Osteocyte (in vitro differentiated cells): Measurements from ENCODE around the gene PLET1. TPM values are rescaled to one million over a fixed set of nuclear protein-coding genes. Genes with fewer than 3 reads are reported as not detected.
A peak's percentile ranks its signal among the peaks of the same experiment; 100 is the strongest.

ENCODE experiments used
- DNase-seq: peaks from one replicate; pipeline ENCODE4 v3.0.0; 2021; ENCODE audit warnings: mixed read lengths; ENCODE audit not compliant: unreplicated experiment; ENCODE audit errors: extremely low spot score
- H3K27ac Mint-ChIP-seq: one replicate; pipeline ENCODE4 v1.8.0; 2021; ENCODE audit warnings: mild to moderate bottlenecking, mixed read lengths; ENCODE audit not compliant: unreplicated experiment
- H3K27me3 Mint-ChIP-seq: one replicate; pipeline ENCODE4 v1.8.0; 2021; ENCODE audit warnings: mixed read lengths; ENCODE audit not compliant: unreplicated experiment
- H3K36me3 Mint-ChIP-seq: one replicate; pipeline ENCODE4 v1.8.0; 2021; ENCODE audit warnings: mixed read lengths; ENCODE audit not compliant: unreplicated experiment
- H3K4me1 Mint-ChIP-seq: one replicate; pipeline ENCODE4 v1.8.0; 2021; ENCODE audit warnings: mixed read lengths; ENCODE audit not compliant: unreplicated experiment
- H3K4me3 Mint-ChIP-seq: one replicate; pipeline ENCODE4 v1.8.0; 2021; ENCODE audit warnings: mild to moderate bottlenecking, moderate library complexity, mixed read lengths; ENCODE audit not compliant: unreplicated experiment
- H3K9me3 Mint-ChIP-seq: one replicate; pipeline ENCODE4 v1.8.0; 2021; ENCODE audit warnings: mixed read lengths; ENCODE audit not compliant: unreplicated experiment
- CTCF ChIP-seq: fragments of 200-600 bp; sonication (generic); IDR thresholded peaks from 2 replicates; pipeline ENCODE4 v1.5.0; 2021; ENCODE audit warnings: antibody characterized with exemption, mild to moderate bottlenecking, moderate library complexity
- total RNA-seq: library from RNA; stranded (reverse); gene quantifications from 2 replicates; pipeline ENCODE4 v1.2.1, GENCODE V29; 2021

Gene PLET1
- total RNA-seq, 1 donor from 2014 or later, result not detected

- no peak overlapping the region for H3K27ac Mint-ChIP-seq
- no peaks in the 10 kb centered on the region for H3K27me3 Mint-ChIP-seq
- H3K4me1 Mint-ChIP-seq, result peaks cover 14% of the 10 kb centered on the region
- H3K4me3 Mint-ChIP-seq, result no peak overlapping the region
- no peak for TF ChIP-seq CTCF
- no peaks in the 10 kb centered on the region for H3K36me3 Mint-ChIP-seq
- H3K9me3 Mint-ChIP-seq, result no peaks in the 10 kb centered on the region
- no peak for DNase-seq
Measured at GRCh38 chr11:112270551-112271180, 10.0 kb upstream of the PLET1 start.

- TF ChIP-seq CTCF, result no peak
- H3K27me3 Mint-ChIP-seq, result no peaks in the 10 kb centered on the region
- no peaks in the 10 kb centered on the region for H3K36me3 Mint-ChIP-seq
- H3K4me3 Mint-ChIP-seq, result no peak overlapping the region
- peaks cover 15% of the 10 kb centered on the region for H3K4me1 Mint-ChIP-seq
- peak; percentile 10 for DNase-seq
- H3K27ac Mint-ChIP-seq, result no peak overlapping the region
- H3K9me3 Mint-ChIP-seq, result no peaks in the 10 kb centered on the region
Measured at GRCh38 chr11:112269139-112269538, 8.5 kb upstream of the PLET1 start.

GRCh38 chr11:112268406-112268805, 7.7 kb upstream of the PLET1 start:
- DNase-seq, result no peak
- no peak for TF ChIP-seq CTCF
- Mint-ChIP-seq H3K4me1 (peaks cover 15% of the 10 kb centered on the region), H3K4me3 (no peak overlapping the region), H3K9me3 (no peaks in the 10 kb centered on the region), H3K36me3 (no peaks in the 10 kb centered on the region), H3K27ac (no peak overlapping the region), H3K27me3 (no peaks in the 10 kb centered on the region)

GRCh38 chr11:112267188-112267591, 6.5 kb upstream of the PLET1 start:
- Mint-ChIP-seq H3K4me3 (no peak overlapping the region), H3K27ac (no peak overlapping the region), H3K4me1 (peaks cover 15% of the 10 kb centered on the region), H3K9me3 (no peaks in the 10 kb centered on the region), H3K27me3 (no peaks in the 10 kb centered on the region), H3K36me3 (no peaks in the 10 kb centered on the region)
- peak; percentile 23 for DNase-seq
- no peak for TF ChIP-seq CTCF

- no peaks in the 10 kb centered on the region for H3K36me3 Mint-ChIP-seq
- no peak for DNase-seq
- H3K27me3 Mint-ChIP-seq, result no peaks in the 10 kb centered on the region
- TF ChIP-seq CTCF, result no peak
- no peak overlapping the region for H3K4me3 Mint-ChIP-seq
- no peaks in the 10 kb centered on the region for H3K9me3 Mint-ChIP-seq
- H3K4me1 Mint-ChIP-seq, result peaks cover 15% of the 10 kb centered on the region
- no peak overlapping the region for H3K27ac Mint-ChIP-seq
Measured at GRCh38 chr11:112266410-112266778, 5.7 kb upstream of the PLET1 start.
